ENCODE data around the gene PTN. TPM values are rescaled to one million over a fixed set of nuclear protein-coding genes. Genes with fewer than 3 reads are reported as not detected.

PTN gene
- polyA plus RNA-seq, 1 experiment, result 33.5 TPM

- ChIA-PET CTCF (interaction anchor here (0.6 kb wide), 1 partner anchor 384 kb away, joined by 3 read pairs; no protein-coding TSS in a partner anchor), POLR2A (no interaction called here)
- Histone ChIP-seq H3K27me3 (ENCODE audit: control insufficient read depth, insufficient read depth, low read length) (no peaks in the 10 kb centered on the region), H3K4me3 (ENCODE audit: low read depth, low read length) (no peak overlapping the region), H3K36me3 (ENCODE audit: control insufficient read depth, insufficient read depth, low read length) (no peaks in the 10 kb centered on the region)
- no peak for DNase-seq (ENCODE audit: low read depth)
- no peak for TF ChIP-seq CTCF (IDR thresholded peaks at IDR 0.05; ENCODE audit: insufficient read depth, low read depth, low read length)
Measured at GRCh38 chr7:137302081-137302480, 41.5 kb downstream of the PTN start.

- ChIA-PET CTCF (interaction anchor here (0.6 kb wide), 1 partner anchor 293 kb away, joined by 3 read pairs; no protein-coding TSS in a partner anchor), POLR2A (interaction anchor here (0.6 kb wide), 1 partner anchor 430 kb away, joined by 4 read pairs; no protein-coding TSS in a partner anchor)
- no peak for DNase-seq (ENCODE audit: low read depth)
- no peak overlapping the region for H3K4me3 ChIP-seq (ENCODE audit: low read depth, low read length)
- no peak for TF ChIP-seq CTCF (IDR thresholded peaks at IDR 0.05; ENCODE audit: insufficient read depth, low read depth, low read length)
- no peaks in the 10 kb centered on the region for H3K36me3 ChIP-seq (ENCODE audit: control insufficient read depth, insufficient read depth, low read length)
- H3K27me3 ChIP-seq (ENCODE audit: control insufficient read depth, insufficient read depth, low read length), result no peaks in the 10 kb centered on the region
Measured at GRCh38 chr7:137298464-137298794, 45.1 kb downstream of the PTN start.

DNA sequence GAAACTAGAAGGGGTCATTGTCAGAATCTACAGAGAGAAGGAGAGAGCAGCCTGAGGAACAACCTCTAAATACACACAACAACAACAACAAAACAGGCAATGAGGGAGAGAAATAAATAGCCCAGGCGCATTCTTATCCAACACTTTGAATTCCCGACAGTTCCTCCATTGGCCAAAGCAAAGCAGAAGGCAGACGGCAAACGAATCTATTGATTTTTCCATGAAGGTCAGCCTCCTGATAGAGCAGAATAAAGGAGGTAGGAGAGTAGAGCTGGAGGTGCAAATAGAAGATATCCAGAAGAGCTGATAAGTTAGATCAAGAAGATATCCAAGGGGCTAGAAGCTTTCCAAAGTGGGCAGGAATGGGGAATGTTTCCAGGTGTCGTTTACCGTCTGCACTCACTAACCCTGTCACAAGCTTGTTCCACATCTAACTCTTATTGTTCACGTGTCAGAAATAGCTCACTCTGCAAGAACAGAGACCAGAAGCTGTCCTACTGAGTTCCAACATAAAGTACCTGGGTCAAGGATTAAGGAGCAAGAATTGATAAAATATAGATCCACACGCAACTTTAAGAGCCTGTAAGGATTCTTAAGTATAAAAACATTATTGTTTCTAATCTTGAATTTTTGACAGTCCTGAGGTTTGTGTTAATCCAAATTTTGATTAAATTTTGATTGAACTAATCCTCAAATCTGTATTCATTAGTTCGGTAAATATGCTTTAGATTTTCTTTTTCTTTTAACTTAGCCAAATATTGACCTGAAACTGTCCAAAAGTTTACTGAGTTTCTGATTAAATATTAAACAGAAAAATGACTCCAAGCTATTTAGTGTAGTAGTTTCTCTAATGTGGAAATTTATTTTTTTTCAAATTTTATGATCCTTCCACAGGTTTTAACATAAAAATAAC, 45.7 kb downstream of the PTN start:
- H3K36me3 ChIP-seq (ENCODE audit: control insufficient read depth, insufficient read depth, low read length), result no peaks in the 10 kb centered on the region
- CTCF ChIA-PET, result interaction anchor here (0.6 to 1.0 kb wide), 2 partner anchors 10 to 293 kb away, joined by 3 read pairs; no protein-coding TSS in a partner anchor
- no peak overlapping the region for H3K4me3 ChIP-seq (ENCODE audit: low read depth, low read length)
- TF ChIP-seq CTCF (IDR thresholded peaks at IDR 0.05; ENCODE audit: insufficient read depth, low read depth, low read length), result no peak
- POLR2A ChIA-PET, result interaction anchor here (0.6 kb wide), 1 partner anchor 429 kb away, joined by 4 read pairs; no protein-coding TSS in a partner anchor
- DNase-seq (ENCODE audit: low read depth), result no peak
- no peaks in the 10 kb centered on the region for H3K27me3 ChIP-seq (ENCODE audit: control insufficient read depth, insufficient read depth, low read length)

- no peak for DNase-seq (ENCODE audit: low read depth)
- H3K4me3 ChIP-seq (ENCODE audit: low read depth, low read length), result no peak overlapping the region
- ChIA-PET CTCF (interaction anchor here (1.0 to 1.1 kb wide), 2 partner anchors 8 to 11 kb away, joined by 3 read pairs; no protein-coding TSS in a partner anchor), POLR2A (no interaction called here)
- no peaks in the 10 kb centered on the region for H3K36me3 ChIP-seq (ENCODE audit: control insufficient read depth, insufficient read depth, low read length)
- no peak for TF ChIP-seq CTCF (IDR thresholded peaks at IDR 0.05; ENCODE audit: insufficient read depth, low read depth, low read length)
- no peaks in the 10 kb centered on the region for H3K27me3 ChIP-seq (ENCODE audit: control insufficient read depth, insufficient read depth, low read length)
Measured at GRCh38 chr7:137296576-137296975, 47.0 kb downstream of the PTN start.

- no peak for TF ChIP-seq CTCF (IDR thresholded peaks at IDR 0.05; ENCODE audit: insufficient read depth, low read depth, low read length)
- no peak overlapping the region for H3K4me3 ChIP-seq (ENCODE audit: low read depth, low read length)
- no peaks in the 10 kb centered on the region for H3K27me3 ChIP-seq (ENCODE audit: control insufficient read depth, insufficient read depth, low read length)
- H3K36me3 ChIP-seq (ENCODE audit: control insufficient read depth, insufficient read depth, low read length), result no peaks in the 10 kb centered on the region
- ChIA-PET POLR2A (no interaction called here), CTCF (interaction anchor here (0.8 to 1.1 kb wide), 2 partner anchors 9 to 28 kb away, joined by 3 to 4 read pairs; no protein-coding TSS in a partner anchor)
- DNase-seq (ENCODE audit: low read depth), result no peak
Measured at GRCh38 chr7:137295739-137296324, 47.7 kb downstream of the PTN start.
